Naive thymus-derived CD8-positive, alpha-beta T cell (primary cell): ENCODE results near the gene ATP2A3. TPM values are rescaled to one million over a fixed set of nuclear protein-coding genes. Genes with fewer than 3 reads are reported as not detected.

Experiments
- ATAC-seq, 2 donors: fragments of 150-1000 bp; cut with Tn5 transposase in 1 of 2; sonication (Bioruptor Pico), chemical (Tn5 transposase) in 1 of 2; 1 replicate in 1 of 2; 2 replicates in 1 of 2; pipeline ENCODE4 v1.10.0; 2021; ENCODE audit warnings: mild to moderate bottlenecking in 2 of 2, moderate library complexity in 2 of 2
- POLR2A ChIA-PET: fragments of 350-600 bp; sonication (Branson Sonifier 250); formaldehyde crosslinking; loops from one replicate; lab custom pipeline; 2021; ENCODE audit warnings: antibody characterized with exemption; lab: Charles Lee
- DNase-seq, 10 donors: peaks; one replicate each; pipeline versions ENCODE4 v3.0.0 to v3.0.0-alpha.2; 2020 to 2022
- H3K27ac Mint-ChIP-seq, 10 donors: one replicate each; pipeline ENCODE4 v1.8.0; 2020 to 2022; ENCODE audit warnings: mild to moderate bottlenecking in 10 of 10, mixed read lengths in 10 of 10, moderate library complexity in 4 of 10, inconsistent platforms in 1 of 10
- H3K27me3 Mint-ChIP-seq, 5 donors: one replicate each; pipeline ENCODE4 v1.8.0; 2021 to 2022; ENCODE audit warnings: mixed read lengths in 5 of 5
- H3K36me3 Mint-ChIP-seq, 3 donors: one replicate each; pipeline ENCODE4 v1.8.0; 2020 to 2022; ENCODE audit warnings: mixed read lengths in 3 of 3, mild to moderate bottlenecking in 2 of 3, inconsistent platforms in 1 of 3
- H3K4me1 Mint-ChIP-seq, 4 donors: one replicate each; pipeline ENCODE4 v1.8.0; 2021 to 2022; ENCODE audit warnings: mixed read lengths in 4 of 4
- H3K4me3 Mint-ChIP-seq, 10 donors: one replicate each; pipeline ENCODE4 v1.8.0; 2020 to 2022; ENCODE audit warnings: mild to moderate bottlenecking in 10 of 10, mixed read lengths in 10 of 10, moderate library complexity in 6 of 10, inconsistent platforms in 1 of 10
- H3K9me3 Mint-ChIP-seq, 9 donors: one replicate each; pipeline ENCODE4 v1.8.0; 2020 to 2022; ENCODE audit warnings: mixed read lengths in 9 of 9, mild to moderate bottlenecking in 3 of 9, inconsistent platforms in 1 of 9, moderate library complexity in 1 of 9
- polyA plus RNA-seq, 3 donors: library from polyadenylated mRNA; unstranded; fragments of 300-500 nt; fragmentation: Illumina TruSeq; gene quantifications; one replicate each; pipeline ENCODE4 v1.2.3, GENCODE V29; 2021
- total RNA-seq, 8 experiments: library from RNA in 2 of 8; stranded (reverse) in 2 of 8; gene quantifications; one replicate each; pipeline ENCODE4 v1.2.3 and lab custom pipeline; 2021 to 2026

ATP2A3 gene
- total and polyA plus RNA-seq, 5 experiments from 2014 or later: 37.4 to 144 (median 71.3) TPM

GRCh38 chr17:3966720-3967363 lies 2.6 kb upstream of the ATP2A3 start:
- peak overlapping the region in 5 of 10 donors; percentile 23 to 67 (median 39) for H3K4me3 Mint-ChIP-seq
- no peaks in the 10 kb centered on the region for H3K36me3 Mint-ChIP-seq
- peak in 1 of 10 donors; percentile 20 for DNase-seq
- no peak for ATAC-seq
- peaks cover 18 to 46% (median 32%) of the 10 kb centered on the region in 4 donors for H3K4me1 Mint-ChIP-seq
- no peaks in the 10 kb centered on the region for H3K27me3 Mint-ChIP-seq
- POLR2A ChIA-PET: interaction anchor here (0.6 to 3.3 kb wide), 3 partner anchors 11 to 259 kb away, joined by 3 to 12 read pairs (median 9); partner anchors contain the start of gene P2RX1
- peak overlapping the region in 7 of 10 donors; percentile 37 to 81 (median 70) for H3K27ac Mint-ChIP-seq
- H3K9me3 Mint-ChIP-seq: no peaks in the 10 kb centered on the region

- peak overlapping the region; percentile 82 to 96 (median 93) for H3K4me3 Mint-ChIP-seq
- POLR2A ChIA-PET: interaction anchor here (0.6 to 3.3 kb wide), 13 partner anchors 9 to 804 kb away, joined by 3 to 20 read pairs (median 4); partner anchors contain the start of genes CYB5D2, NCBP3, P2RX1 and ZZEF1
- H3K27me3 Mint-ChIP-seq: no peaks in the 10 kb centered on the region
- peak; percentile 56 to 65 for ATAC-seq
- peaks cover 0 to 7% (median 0%) of the 10 kb centered on the region in 3 donors for H3K36me3 Mint-ChIP-seq
- peak overlapping the region; percentile 79 to 98 (median 95) for H3K27ac Mint-ChIP-seq
- H3K4me1 Mint-ChIP-seq: peaks cover 28 to 60% (median 46%) of the 10 kb centered on the region in 4 donors
- peak; percentile 42 to 80 (median 62) for DNase-seq
- H3K9me3 Mint-ChIP-seq: no peaks in the 10 kb centered on the region
Measured at GRCh38 chr17:3965118-3965800, 1.0 kb upstream of the ATP2A3 start.

GRCh38 chr17:3963237-3964201 lies 718 bp downstream of the ATP2A3 start:
- peak; percentile 48 to 64 for ATAC-seq
- Mint-ChIP-seq H3K27ac (peak overlapping the region in 9 of 10 donors; percentile 11 to 92 (median 85)), H3K4me1 (peaks cover 34 to 69% (median 60%) of the 10 kb centered on the region in 4 donors), H3K9me3 (no peaks in the 10 kb centered on the region), H3K36me3 (peaks cover 0 to 14% (median 0%) of the 10 kb centered on the region in 3 donors), H3K27me3 (no peaks in the 10 kb centered on the region), H3K4me3 (peak overlapping the region; percentile 82 to 94 (median 90))
- peak; percentile 63 to 90 (median 76) for DNase-seq
- POLR2A ChIA-PET: interaction anchor here (0.5 to 3.3 kb wide), 8 partner anchors 8 to 240 kb away, joined by 3 to 20 read pairs (median 4); partner anchors contain the start of genes CYB5D2, HASPIN, NCBP3 and ZZEF1

GRCh38 chr17:3962965-3963236 lies 1.3 kb downstream of the ATP2A3 start:
- no peak for DNase-seq
- Mint-ChIP-seq H3K4me1 (peaks cover 36 to 74% (median 65%) of the 10 kb centered on the region in 4 donors), H3K36me3 (peaks cover 0 to 16% (median 0%) of the 10 kb centered on the region in 3 donors), H3K27me3 (no peaks in the 10 kb centered on the region), H3K4me3 (peak overlapping the region; percentile 82 to 94 (median 90)), H3K9me3 (no peaks in the 10 kb centered on the region), H3K27ac (peak overlapping the region; percentile 11 to 92 (median 84))
- ATAC-seq: no peak
- POLR2A ChIA-PET: interaction anchor here (0.5 to 2.2 kb wide), 7 partner anchors 9 to 240 kb away, joined by 3 to 7 read pairs (median 3); partner anchors contain the start of genes HASPIN and NCBP3

GRCh38 chr17:3962217-3962964 lies 1.8 kb downstream of the ATP2A3 start:
- Mint-ChIP-seq H3K27ac (peak overlapping the region; percentile 12 to 92 (median 84)), H3K4me3 (peak overlapping the region; percentile 82 to 94 (median 90)), H3K9me3 (no peaks in the 10 kb centered on the region), H3K36me3 (peaks cover 0 to 20% (median 0%) of the 10 kb centered on the region in 3 donors), H3K27me3 (no peaks in the 10 kb centered on the region), H3K4me1 (peaks cover 38 to 79% (median 69%) of the 10 kb centered on the region in 4 donors)
- no peak for DNase-seq
- no peak for ATAC-seq
- POLR2A ChIA-PET: interaction anchor here (0.6 to 2.2 kb wide), 5 partner anchors 13 to 61 kb away, joined by 3 to 7 read pairs (median 3); no protein-coding TSS in a partner anchor

- ATAC-seq (no peak), DNase-seq (peak in 7 of 10 donors; percentile 13 to 73 (median 25))
- POLR2A ChIA-PET: interaction anchor here (0.6 to 2.2 kb wide), 9 partner anchors 12 to 62 kb away, joined by 3 to 7 read pairs (median 3); no protein-coding TSS in a partner anchor
- H3K27me3 Mint-ChIP-seq: no peaks in the 10 kb centered on the region
- peaks cover 0 to 27% (median 0%) of the 10 kb centered on the region in 3 donors for H3K36me3 Mint-ChIP-seq
- no peaks in the 10 kb centered on the region for H3K9me3 Mint-ChIP-seq
- H3K4me3 Mint-ChIP-seq: peak overlapping the region; percentile 82 to 94 (median 90)
- peak overlapping the region; percentile 73 to 92 (median 84) for H3K27ac Mint-ChIP-seq
- H3K4me1 Mint-ChIP-seq: peaks cover 45 to 82% (median 72%) of the 10 kb centered on the region in 4 donors
Measured at GRCh38 chr17:3961564-3962047, 2.6 kb downstream of the ATP2A3 start.

DNA sequence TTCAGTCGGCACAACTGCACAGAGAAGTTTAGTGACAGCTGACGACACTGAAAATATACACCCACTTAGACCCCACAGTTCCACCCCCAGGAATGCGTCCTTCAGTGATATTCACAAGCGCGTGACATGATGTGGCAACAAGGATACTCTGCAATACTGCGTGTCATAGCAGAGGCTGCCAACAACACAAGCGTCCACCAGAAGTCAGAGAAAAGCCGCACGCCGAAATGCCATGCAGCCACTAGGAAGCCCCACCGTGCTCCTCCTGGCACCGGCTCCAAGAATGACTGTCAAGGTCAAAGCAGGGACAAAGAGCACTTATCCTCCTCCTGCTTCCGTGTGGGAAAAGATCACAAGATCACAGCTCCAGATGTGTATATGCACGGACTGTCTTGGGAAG lies 3.5 kb downstream of the ATP2A3 start:
- Mint-ChIP-seq H3K4me3 (peak overlapping the region; percentile 82 to 94 (median 90)), H3K9me3 (no peaks in the 10 kb centered on the region), H3K27ac (peak overlapping the region; percentile 73 to 91 (median 86)), H3K4me1 (peaks cover 48 to 88% (median 77%) of the 10 kb centered on the region in 4 donors), H3K36me3 (peaks cover 0 to 36% (median 0%) of the 10 kb centered on the region in 3 donors), H3K27me3 (no peaks in the 10 kb centered on the region)
- ATAC-seq (no peak), DNase-seq (no peak)
- POLR2A ChIA-PET: interaction anchor here (0.6 to 1.5 kb wide), 6 partner anchors 11 to 46 kb away, joined by 3 to 4 read pairs (median 3); no protein-coding TSS in a partner anchor

DNA sequence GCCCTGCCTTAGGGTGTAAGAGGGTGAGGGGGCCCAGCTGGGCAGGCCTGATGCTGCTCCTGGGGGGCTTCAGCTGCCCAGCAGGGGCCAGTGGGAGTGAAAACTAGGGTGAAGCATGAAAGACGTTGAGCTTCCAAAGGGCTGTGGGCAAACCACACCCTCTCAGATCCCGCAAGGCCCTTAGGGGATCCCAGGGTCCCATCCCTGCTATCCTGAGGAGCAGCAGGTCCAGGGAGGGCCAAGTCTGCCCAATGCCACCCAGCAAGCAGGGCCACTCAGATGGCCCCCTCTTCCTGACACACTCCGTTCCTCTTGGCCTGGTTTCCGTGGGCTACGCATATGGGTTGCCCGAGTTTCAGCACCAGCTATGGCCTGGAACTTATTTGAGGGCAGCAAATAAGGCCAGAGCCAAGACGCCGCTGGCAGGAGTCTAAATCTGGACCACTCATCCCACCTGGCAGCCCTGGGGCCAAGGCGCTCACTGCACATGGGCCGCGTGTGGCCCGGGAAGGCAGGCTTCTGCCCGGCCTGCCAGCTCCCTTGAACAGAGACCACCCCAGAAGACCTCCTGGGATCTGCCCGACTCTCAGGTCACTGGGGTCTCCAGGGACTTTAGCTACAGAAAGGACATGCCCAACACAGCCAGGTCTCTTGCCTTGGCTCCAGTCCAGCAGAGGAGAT lies 4.2 kb downstream of the ATP2A3 start:
- DNase-seq (no peak), ATAC-seq (no peak)
- H3K36me3 Mint-ChIP-seq: peaks cover 0 to 38% (median 0%) of the 10 kb centered on the region in 3 donors
- H3K27ac Mint-ChIP-seq: peak overlapping the region; percentile 73 to 91 (median 86)
- H3K4me1 Mint-ChIP-seq: peaks cover 43 to 87% (median 75%) of the 10 kb centered on the region in 4 donors
- POLR2A ChIA-PET: interaction anchor here (0.8 to 1.5 kb wide), 2 partner anchors 10 to 16 kb away, joined by 3 read pairs; no protein-coding TSS in a partner anchor
- H3K4me3 Mint-ChIP-seq: peak overlapping the region; percentile 82 to 94 (median 90)
- H3K27me3 Mint-ChIP-seq: no peaks in the 10 kb centered on the region
- H3K9me3 Mint-ChIP-seq: no peaks in the 10 kb centered on the region

GRCh38 chr17:3959295-3959899 lies 4.8 kb downstream of the ATP2A3 start:
- Mint-ChIP-seq H3K9me3 (no peaks in the 10 kb centered on the region), H3K4me1 (peaks cover 41 to 87% (median 74%) of the 10 kb centered on the region in 4 donors), H3K27me3 (no peaks in the 10 kb centered on the region), H3K27ac (peak overlapping the region; percentile 32 to 87 (median 74)), H3K36me3 (peaks cover 0 to 40% (median 0%) of the 10 kb centered on the region in 3 donors), H3K4me3 (peak overlapping the region in 9 of 10 donors; percentile 2 to 92 (median 52))
- DNase-seq (no peak), ATAC-seq (no peak)
- POLR2A ChIA-PET: interaction anchor here (0.6 to 1.5 kb wide), 3 partner anchors 9 to 1308 kb away, joined by 3 to 5 read pairs (median 3); no protein-coding TSS in a partner anchor
